ENCODE results near the gene OR5L2.

- TF ChIP-seq CTCF (conservative IDR thresholded peaks at IDR 0.05; ENCODE audit: low read length) (no peak), EZH2phosphoT487 (IDR thresholded peaks at IDR 0.05; ENCODE audit: borderline replicate concordance, low read depth, low read length) (no peak)
Measured at GRCh38 chr11:55826919-55827318, at the start of gene OR5L2.

All from OCI-LY7 (cell line).